ENCODE data around the gene LZTS2. TPM values are rescaled to one million over a fixed set of nuclear protein-coding genes. Genes with fewer than 3 reads are reported as not detected.

Gene LZTS2
- total and polyA plus RNA-seq, 2 of the 8 experiments (the other 6 are each of a cell fraction or from before 2014, with no cell fraction given) = 75.7 to 99.5 TPM

GRCh38 chr10:101029520-101030295 lies 30.1 kb downstream of the LZTS2 start (continued):
- TF ChIP-seq E2F6 (IDR thresholded peaks at IDR 0.05) (0 out of 2 replicates have a peak, but pooled peaks have one; percentile 20), KDM1A (IDR thresholded peaks at IDR 0.05; ENCODE audit: borderline replicate concordance, low read length) (no peak)
